Astrocyte of the cerebellum (primary cell): ENCODE results near the gene NDC1.
"Not testable (repeated sequence)": the region's sequence is repeated elsewhere in the genome, so short reads cannot be mapped to it uniquely, and the experiment has no call there.

Experiments
- DNase-seq: peaks from one replicate; pipeline ENCODE4 v3.0.0-alpha.2; 2011; ENCODE audit warnings: low read depth
- H3K4me3 ChIP-seq: 2 replicates; pipeline ENCODE4 v1.5.1; 2011; ENCODE audit warnings: mild to moderate bottlenecking, low read depth, low read length, moderate library complexity
- CTCF ChIP-seq: IDR thresholded peaks from 2 replicates; pipeline ENCODE4 v1.5.1; 2012; ENCODE audit warnings: low read length, low read depth, moderate library complexity, mild to moderate bottlenecking; ENCODE audit errors: missing control alignments
- in situ Hi-C: cut with HindIII; loops from 2 replicates; pipeline ENCODE4 v1.10.0; 2017; ENCODE audit warnings: low sequenced_read_pairs

Gene NDC1

GRCh38 chr1:53837924-53838653, at the start of gene NDC1:
Gene NDC1, minus strand, starts transcription at chr1:53838296. Its CDS starts 35 bp downstream, at chr1:53838261.
- DNase-seq: peak; percentile 91
- no peak for TF ChIP-seq CTCF
- in situ Hi-C loops: no loop called here
- H3K4me3 ChIP-seq: peak within 1 kb of the TSS; percentile 80

- H3K4me3 ChIP-seq, DNase-seq, in situ Hi-C loops: not testable (repeated sequence)
These were observed 45.5 kb upstream of the NDC1 start for GRCh38 chr1:53883600-53883999.

- in situ Hi-C loops, DNase-seq, H3K4me3 ChIP-seq: not testable (repeated sequence)
These were observed 43.8 kb upstream of the NDC1 start for GRCh38 chr1:53881853-53882252.

GRCh38 chr1:53878492-53879105, 40.5 kb upstream of the NDC1 start:
- no peak overlapping the region for H3K4me3 ChIP-seq
- in situ Hi-C loops: no loop called here
- DNase-seq: no peak
- TF ChIP-seq CTCF: peak; percentile 51

- in situ Hi-C loops, DNase-seq: not testable (repeated sequence)
These were observed 37.1 kb upstream of the NDC1 start for GRCh38 chr1:53875150-53875549.

GRCh38 chr1:53871773-53872484, 33.8 kb upstream of the NDC1 start:
- no peak overlapping the region for H3K4me3 ChIP-seq
- in situ Hi-C loops: no loop called here
- no peak for TF ChIP-seq CTCF
- no peak for DNase-seq

More at GRCh38 chr1:53875150-53875549, 37.1 kb upstream of the NDC1 start:
- H3K4me3 ChIP-seq: not testable (repeated sequence)

GRCh38 chr1:53871221-53871620, 33.1 kb upstream of the NDC1 start:
- in situ Hi-C loops: no loop called here
- no peak for TF ChIP-seq CTCF
- no peak overlapping the region for H3K4me3 ChIP-seq
- no peak for DNase-seq
